ENCODE results near the gene RALY. TPM values are rescaled to one million over a fixed set of nuclear protein-coding genes. Genes with fewer than 3 reads are reported as not detected.

Gene RALY
- total RNA-seq, 4 donors from 2014 or later = 100 to 115 (median 106) TPM

DNA sequence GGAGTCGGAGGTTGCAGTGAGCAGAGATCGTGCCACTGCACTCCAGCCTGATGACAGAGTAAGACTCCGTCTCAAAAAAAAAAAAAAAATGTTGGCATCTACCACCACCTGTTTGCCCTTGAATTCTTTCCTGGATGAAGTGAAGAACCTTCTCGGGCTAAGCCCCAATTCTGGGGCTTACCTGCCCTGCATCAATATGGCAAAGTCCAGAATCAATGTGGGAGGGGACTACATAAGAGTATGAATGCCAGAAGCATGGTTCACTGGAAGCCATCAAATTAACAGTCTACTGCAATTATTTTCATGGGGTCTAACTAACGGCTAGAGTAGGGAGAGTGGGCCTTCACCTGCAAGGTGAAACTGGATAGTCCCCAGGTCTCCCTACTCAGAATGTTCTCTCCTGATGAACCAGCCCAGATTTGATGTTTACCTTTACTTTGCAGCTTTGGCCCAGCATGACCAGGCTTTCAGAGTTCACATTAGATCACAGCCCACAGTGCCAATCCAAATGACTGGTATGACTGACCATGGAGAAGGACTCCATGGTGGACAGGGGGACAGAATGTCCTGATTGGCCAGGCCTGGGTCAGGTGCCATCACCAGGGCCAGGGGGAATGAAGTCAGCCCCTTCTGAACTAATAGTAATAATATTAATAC is 7.0 kb upstream of the RALY start:
- Histone ChIP-seq H3K36me3 (no peaks in the 10 kb centered on the region), H3K27me3 (no peaks in the 10 kb centered on the region), H3K4me3 (no peak overlapping the region), H3K9me3 (no peaks in the 10 kb centered on the region), H3K27ac (no peak overlapping the region), H3K4me1 (peaks cover 0 to 6% (median under 1%) of the 10 kb centered on the region in 4 donors)
- no peak for DNase-seq
- no peak for TF ChIP-seq POLR2A (IDR thresholded peaks at IDR 0.05)
- TF ChIP-seq, protein P1, sequence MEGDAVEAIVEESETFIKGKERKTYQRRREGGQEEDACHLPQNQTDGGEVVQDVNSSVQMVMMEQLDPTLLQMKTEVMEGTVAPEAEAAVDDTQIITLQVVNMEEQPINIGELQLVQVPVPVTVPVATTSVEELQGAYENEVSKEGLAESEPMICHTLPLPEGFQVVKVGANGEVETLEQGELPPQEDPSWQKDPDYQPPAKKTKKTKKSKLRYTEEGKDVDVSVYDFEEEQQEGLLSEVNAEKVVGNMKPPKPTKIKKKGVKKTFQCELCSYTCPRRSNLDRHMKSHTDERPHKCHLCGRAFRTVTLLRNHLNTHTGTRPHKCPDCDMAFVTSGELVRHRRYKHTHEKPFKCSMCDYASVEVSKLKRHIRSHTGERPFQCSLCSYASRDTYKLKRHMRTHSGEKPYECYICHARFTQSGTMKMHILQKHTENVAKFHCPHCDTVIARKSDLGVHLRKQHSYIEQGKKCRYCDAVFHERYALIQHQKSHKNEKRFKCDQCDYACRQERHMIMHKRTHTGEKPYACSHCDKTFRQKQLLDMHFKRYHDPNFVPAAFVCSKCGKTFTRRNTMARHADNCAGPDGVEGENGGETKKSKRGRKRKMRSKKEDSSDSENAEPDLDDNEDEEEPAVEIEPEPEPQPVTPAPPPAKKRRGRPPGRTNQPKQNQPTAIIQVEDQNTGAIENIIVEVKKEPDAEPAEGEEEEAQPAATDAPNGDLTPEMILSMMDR (IDR thresholded peaks at IDR 0.05) = no peak

- no peak for TF ChIP-seq POLR2A (IDR thresholded peaks at IDR 0.05)
- TF ChIP-seq, protein P1 (IDR thresholded peaks at IDR 0.05) = no peak
- H3K4me1 ChIP-seq = peaks cover 0 to 17% (median 6%) of the 10 kb centered on the region in 4 donors
- H3K9me3 ChIP-seq = no peaks in the 10 kb centered on the region
- H3K36me3 ChIP-seq = no peaks in the 10 kb centered on the region
- DNase-seq = no peak
- no peak overlapping the region for H3K27ac ChIP-seq
- no peaks in the 10 kb centered on the region for H3K27me3 ChIP-seq
- H3K4me3 ChIP-seq = no peak overlapping the region
These were observed 3.6 kb upstream of the RALY start for GRCh38 chr20:33990075-33990474.

DNA sequence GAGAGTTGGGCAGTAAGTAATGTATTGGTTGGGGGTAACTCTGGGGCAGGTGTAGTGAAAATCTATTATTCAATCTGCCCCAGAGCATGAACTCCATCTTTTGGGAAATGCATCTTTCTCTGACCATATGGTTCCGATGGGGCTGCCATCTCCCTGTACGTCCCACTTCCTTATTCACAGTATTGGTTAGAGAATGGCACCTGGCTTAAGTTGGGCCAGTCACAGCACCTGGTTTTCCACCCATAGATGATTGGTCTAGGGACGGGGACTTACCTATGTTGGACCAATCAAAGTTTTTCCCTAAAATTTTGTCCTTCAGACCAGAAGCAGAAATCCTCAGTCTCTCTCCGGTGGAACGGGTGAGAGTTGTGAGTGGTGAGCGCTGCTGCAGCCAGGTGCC is 2.2 kb upstream of the RALY start:
- Histone ChIP-seq H3K4me3 (peak overlapping the region in 1 of 4 donors; percentile 74), H3K9me3 (no peaks in the 10 kb centered on the region), H3K27me3 (no peaks in the 10 kb centered on the region), H3K36me3 (no peaks in the 10 kb centered on the region), H3K4me1 (peaks cover 0 to 32% (median 12%) of the 10 kb centered on the region in 4 donors), H3K27ac (no peak overlapping the region)
- DNase-seq = no peak
- TF ChIP-seq POLR2A (IDR thresholded peaks at IDR 0.05) = no peak
- TF ChIP-seq, protein P1 (IDR thresholded peaks at IDR 0.05) = no peak

- no peak for TF ChIP-seq POLR2A (IDR thresholded peaks at IDR 0.05)
- TF ChIP-seq, protein P1 (IDR thresholded peaks at IDR 0.05) = no peak
These were observed 1.4 kb upstream of the RALY start for GRCh38 chr20:33992145-33992922.

DNA sequence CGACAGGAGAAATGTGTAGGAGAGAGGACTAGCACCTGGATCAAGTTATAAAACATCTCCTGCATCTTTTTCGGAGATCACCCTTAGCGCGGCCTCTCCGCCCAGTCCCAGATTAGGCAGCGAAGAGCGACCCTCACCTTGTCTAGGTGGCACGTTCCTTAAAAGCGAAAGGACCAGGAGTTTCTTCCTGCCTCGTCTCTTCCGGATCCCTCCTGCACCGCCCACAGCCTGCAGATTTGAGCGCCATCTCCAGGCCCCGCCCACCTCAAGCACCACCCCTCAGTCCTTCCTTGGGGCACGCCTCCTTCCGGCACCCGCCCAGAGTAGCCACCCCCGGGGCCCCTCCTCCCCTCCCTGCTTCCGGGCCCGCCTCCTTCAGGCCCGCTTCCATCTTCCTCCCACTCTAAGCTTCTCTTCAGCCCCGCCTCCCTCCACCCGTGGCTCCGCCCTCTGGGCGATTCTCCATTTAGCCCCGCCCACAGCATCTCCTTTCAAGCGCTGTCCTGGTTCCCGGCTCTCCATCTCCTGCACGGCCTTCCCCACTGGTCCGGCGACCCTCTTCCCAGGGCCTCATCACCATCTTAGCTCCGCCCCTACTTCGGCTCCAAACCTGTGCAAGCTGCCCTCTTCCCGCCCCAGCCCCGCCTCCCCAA is 662 bp upstream of the RALY start:
- no peaks in the 10 kb centered on the region for H3K36me3 ChIP-seq
- TF ChIP-seq POLR2A (IDR thresholded peaks at IDR 0.05) = peak; percentile 63 to 83
- TF ChIP-seq, protein P1 (IDR thresholded peaks at IDR 0.05) = no peak
- peak; percentile 99 to 100 (median 100) for DNase-seq
- H3K4me3 ChIP-seq = peak overlapping the region; percentile 74 to 99 (median 90)
- no peaks in the 10 kb centered on the region for H3K27me3 ChIP-seq
- peaks cover 0 to 47% (median 20%) of the 10 kb centered on the region in 4 donors for H3K4me1 ChIP-seq
- H3K9me3 ChIP-seq = no peaks in the 10 kb centered on the region
- peak overlapping the region; percentile 96 to 99 (median 98) for H3K27ac ChIP-seq

More at GRCh38 chr20:33992145-33992922, 1.4 kb upstream of the RALY start:
- Histone ChIP-seq H3K4me3 (peak overlapping the region; percentile 74 to 99 (median 90)), H3K27me3 (no peaks in the 10 kb centered on the region), H3K36me3 (no peaks in the 10 kb centered on the region), H3K4me1 (peaks cover 0 to 40% (median 16%) of the 10 kb centered on the region in 4 donors), H3K9me3 (no peaks in the 10 kb centered on the region), H3K27ac (peak overlapping the region; percentile 96 to 99 (median 98))
- no peak for DNase-seq

Data from Peyer's patch (tissue), 4 donors.